Limb (tissue), 2 donors: ENCODE measurements around the gene OSBPL2.

Source experiments
- DNase-seq, 2 donors: peaks; one replicate each; pipeline ENCODE4 v3.0.0-alpha.2; 2016; ENCODE audit errors: extremely low spot score in 2 of 2

OSBPL2 gene

GRCh38 chr20:62323146-62323979 is 85.0 kb downstream of the OSBPL2 start:
- no peak for DNase-seq

- DNase-seq: no peak
Observed at GRCh38 chr20:62323980-62324906, 85.9 kb downstream of the OSBPL2 start.

GRCh38 chr20:62325172-62325905 is 87.0 kb downstream of the OSBPL2 start:
- DNase-seq: no peak

GRCh38 chr20:62326559-62326958 is 88.2 kb downstream of the OSBPL2 start:
- DNase-seq: no peak

- DNase-seq: no peak
Observed at GRCh38 chr20:62326959-62327725, 88.8 kb downstream of the OSBPL2 start.

- no peak for DNase-seq
Observed at GRCh38 chr20:62327726-62328495, 89.6 kb downstream of the OSBPL2 start.

GRCh38 chr20:62328684-62329388 is 90.5 kb downstream of the OSBPL2 start:
- no peak for DNase-seq

GRCh38 chr20:62329389-62330377 is 91.4 kb downstream of the OSBPL2 start:
- no peak for DNase-seq

- DNase-seq: no peak
Observed at GRCh38 chr20:62330576-62331317, 92.4 kb downstream of the OSBPL2 start.

- no peak for DNase-seq
Observed at GRCh38 chr20:62331347-62331746, 93.0 kb downstream of the OSBPL2 start.

GRCh38 chr20:62332421-62332820 is 94.1 kb downstream of the OSBPL2 start:
- no peak for DNase-seq

GRCh38 chr20:62332989-62333819 is 94.9 kb downstream of the OSBPL2 start:
- no peak for DNase-seq

GRCh38 chr20:62333820-62334595 is 95.7 kb downstream of the OSBPL2 start:
- no peak for DNase-seq

GRCh38 chr20:62334881-62335280 is 96.6 kb downstream of the OSBPL2 start:
- DNase-seq: no peak

GRCh38 chr20:62335532-62335931 is 97.2 kb downstream of the OSBPL2 start:
- no peak for DNase-seq

- DNase-seq: no peak
Observed at GRCh38 chr20:62336329-62336728, 98.0 kb downstream of the OSBPL2 start.
